H1 (cell line): ENCODE data around the gene ELMO1. TPM values are rescaled to one million over a fixed set of nuclear protein-coding genes. Genes with fewer than 3 reads are reported as not detected.

Experiments
- CTCF ChIA-PET: fragments of 300-600 bp; sonication (Branson Sonifier 250); formaldehyde crosslinking; loops from one replicate; lab custom pipeline; 2021; ENCODE audit not compliant: partially characterized antibody; lab: Charles Lee
- POLR2A ChIA-PET: fragments of 300-600 bp; sonication (Branson Sonifier 250); formaldehyde crosslinking; loops from one replicate; lab custom pipeline; 2021; ENCODE audit warnings: inconsistent platforms; ENCODE audit not compliant: partially characterized antibody; lab: Charles Lee
- DNase-seq, 2 experiments: peaks; one replicate each; pipeline versions ENCODE4 v3.0.0 to v3.0.0-alpha.2; 2010 to 2022; ENCODE audit warnings: low spot score in 2 of 2, low read depth in 1 of 2, mixed read lengths in 1 of 2
- FAIRE-seq: peaks from 2 replicates; lab custom pipeline; 2011; peaks lifted over from hg19 to GRCh38; lab: Jason Lieb, UNC
- H2AFZ ChIP-seq: 2 replicates; pipeline ENCODE4 v1.8.1; 2012; ENCODE audit warnings: low read length, inconsistent platforms
- H2AK5ac ChIP-seq: 2 replicates; pipeline ENCODE4 v1.6.1; 2013; ENCODE audit warnings: low read depth, low read length
- H2BK120ac ChIP-seq: replicated peaks from 2 replicates; pipeline ENCODE3; 2013; ENCODE audit warnings: low read depth, low read length, inconsistent platforms
- H2BK12ac ChIP-seq: 2 replicates; pipeline ENCODE4 v1.6.1; 2013; ENCODE audit warnings: low read depth, low read length
- H2BK15ac ChIP-seq: 2 replicates; pipeline ENCODE4 v1.6.1; 2013; ENCODE audit warnings: low read length
- H2BK20ac ChIP-seq: 2 replicates; pipeline ENCODE4 v1.6.1; 2013; ENCODE audit warnings: low read length
- H2BK5ac ChIP-seq: 2 replicates; pipeline ENCODE4 v1.6.1; 2013; ENCODE audit warnings: low read depth, low read length
- H3K14ac ChIP-seq: 2 replicates; pipeline ENCODE4 v1.6.1; 2013; ENCODE audit warnings: inconsistent platforms; ENCODE audit not compliant: insufficient read length
- H3K18ac ChIP-seq: 2 replicates; pipeline ENCODE4 v1.6.1; 2013; ENCODE audit warnings: low read length; ENCODE audit errors: extremely low read depth
- H3K23ac ChIP-seq: 2 replicates; pipeline ENCODE4 v1.6.1; 2013; ENCODE audit warnings: inconsistent platforms; ENCODE audit not compliant: insufficient read length
- H3K23me2 ChIP-seq: 2 replicates; pipeline ENCODE4 v1.6.1; 2013; ENCODE audit warnings: low read depth, low read length
- H3K27ac ChIP-seq: 2 replicates; pipeline ENCODE4 v1.6.1; 2011; ENCODE audit warnings: low read depth, low read length, inconsistent platforms
- H3K27me3 ChIP-seq, 4 experiments: replicated peaks in 1 of 4; 1 replicate in 1 of 4; 2 replicates in 3 of 4; pipeline versions ENCODE4 v1.6.1 to v1.8.1; 2011 to 2013; ENCODE audit warnings: low read length in 3 of 4, mild to moderate bottlenecking in 3 of 4, inconsistent platforms in 2 of 4, mixed read lengths in 2 of 4, moderate library complexity in 1 of 4; ENCODE audit not compliant: control insufficient read depth in 3 of 4, insufficient read depth in 3 of 4; ENCODE audit errors: extremely low read depth in 1 of 4
- H3K36me3 ChIP-seq, 4 experiments: 2 replicates each; pipeline versions ENCODE4 v1.6.1 to v1.8.1; 2011 to 2013; ENCODE audit warnings: mild to moderate bottlenecking in 4 of 4, low read length in 3 of 4, moderate library complexity in 2 of 4, control low read depth in 1 of 4, inconsistent platforms in 1 of 4; ENCODE audit not compliant: insufficient read depth in 4 of 4, control insufficient read depth in 2 of 4
- H3K4ac ChIP-seq: replicated peaks from 2 replicates; pipeline ENCODE3; 2013; ENCODE audit warnings: low read length, low read depth, mixed read lengths, inconsistent platforms; ENCODE audit not compliant: insufficient read length
- H3K4me1 ChIP-seq, 4 experiments: replicated peaks in 1 of 4; 1 replicate in 1 of 4; 2 replicates in 3 of 4; pipeline versions ENCODE4 v1.6.1 to v1.8.1; 2011 to 2013; ENCODE audit warnings: low read length in 3 of 4, inconsistent platforms in 2 of 4, mixed read lengths in 1 of 4; ENCODE audit not compliant: insufficient read depth in 4 of 4, control insufficient read depth in 3 of 4
- H3K4me2 ChIP-seq, 2 experiments: 2 replicates each; pipeline versions ENCODE4 v1.6.1 to v1.8.1; 2011 to 2013; ENCODE audit warnings: low read depth in 2 of 2, low read length in 2 of 2, control low read depth in 1 of 2, inconsistent platforms in 1 of 2, mild to moderate bottlenecking in 1 of 2; ENCODE audit not compliant: insufficient read depth in 1 of 2
- H3K4me3 ChIP-seq, 4 experiments: fragments of 200-600, 300-600 bp in 1 of 4; sonication (generic), shearing (Covaris generic), sonication (Bioruptor Twin) in 1 of 4; 2 replicates each; pipeline versions ENCODE4 v1.5.1 to v1.8.1; 2011 to 2016; ENCODE audit warnings: low read length in 4 of 4, low read depth in 3 of 4, control low read depth in 2 of 4, inconsistent platforms in 2 of 4, mild to moderate bottlenecking in 2 of 4, mixed read lengths in 1 of 4, moderate library complexity in 1 of 4; ENCODE audit not compliant: insufficient read depth in 2 of 4; ENCODE audit errors: extremely low read depth in 1 of 4
- H3K56ac ChIP-seq: replicated peaks from 2 replicates; pipeline ENCODE3; 2013; ENCODE audit warnings: low read depth, mild to moderate bottlenecking, mixed read lengths, low read length, inconsistent platforms; ENCODE audit not compliant: insufficient read length
- H3K79me1 ChIP-seq: 2 replicates; pipeline ENCODE4 v1.6.1; 2013; ENCODE audit warnings: low read depth, low read length, control low read depth
- H3K79me2 ChIP-seq, 2 experiments: 2 replicates each; pipeline versions ENCODE4 v1.6.1 to v1.8.1; 2012 to 2013; ENCODE audit warnings: low read length in 2 of 2, mild to moderate bottlenecking in 2 of 2, inconsistent platforms in 1 of 2; ENCODE audit not compliant: insufficient read depth in 2 of 2, control insufficient read depth in 1 of 2
- H3K9ac ChIP-seq, 4 experiments: replicated peaks in 1 of 4; 1 replicate in 1 of 4; 2 replicates in 3 of 4; pipeline versions ENCODE4 v1.6.1 to v1.8.1; 2011 to 2013; ENCODE audit warnings: low read depth in 3 of 4, low read length in 3 of 4, control low read depth in 2 of 4, mild to moderate bottlenecking in 2 of 4, moderate library complexity in 2 of 4, inconsistent platforms in 1 of 4; ENCODE audit errors: extremely low read depth in 1 of 4
- H3K9me3 ChIP-seq, 2 experiments: 2 replicates each; pipeline versions ENCODE4 v1.6.1 to v1.8.1; 2012 to 2013; ENCODE audit warnings: mild to moderate bottlenecking in 2 of 2, moderate library complexity in 2 of 2, control low read depth in 1 of 2, inconsistent platforms in 1 of 2, low read depth in 1 of 2, low read length in 1 of 2, mixed read lengths in 1 of 2; ENCODE audit not compliant: insufficient read depth in 2 of 2
- H4K20me1 ChIP-seq, 2 experiments: replicated peaks in 1 of 2; 2 replicates each; pipeline versions ENCODE3 to v1.8.1; 2011 to 2013; ENCODE audit warnings: inconsistent platforms in 2 of 2, low read length in 2 of 2, mild to moderate bottlenecking in 1 of 2; ENCODE audit not compliant: insufficient read depth in 2 of 2, control insufficient read depth in 1 of 2
- H4K5ac ChIP-seq: 2 replicates; pipeline ENCODE4 v1.6.1; 2013; ENCODE audit warnings: low read length, low read depth, mixed read lengths, inconsistent platforms; ENCODE audit not compliant: insufficient read length
- H4K8ac ChIP-seq: 2 replicates; pipeline ENCODE4 v1.8.0; 2013; ENCODE audit warnings: mild to moderate bottlenecking, moderate library complexity, low read length, inconsistent platforms; ENCODE audit not compliant: insufficient read depth; ENCODE audit errors: extremely low read depth
- H4K91ac ChIP-seq: replicated peaks from 2 replicates; pipeline ENCODE3; 2013; ENCODE audit warnings: low read length, mixed read lengths, inconsistent platforms; ENCODE audit not compliant: insufficient read length
- BACH1 ChIP-seq: IDR thresholded peaks from 2 replicates; pipeline ENCODE4 v1.6.1; 2012; ENCODE audit warnings: low read length, improper control_type of control experiment
- CHD2 ChIP-seq: IDR thresholded peaks from 2 replicates; pipeline ENCODE4 v1.6.1; 2012; ENCODE audit warnings: low read length, improper control_type of control experiment
- EP300 ChIP-seq, 2 experiments: IDR thresholded peaks; 1 replicate in 1 of 2; 2 replicates in 1 of 2; pipeline ENCODE4 v1.6.1; 2011 to 2012; ENCODE audit warnings: low read depth in 2 of 2, low read length in 2 of 2, mild to moderate bottlenecking in 2 of 2, borderline replicate concordance in 1 of 2, inconsistent platforms in 1 of 2, moderate library complexity in 1 of 2
- GABPA ChIP-seq: IDR thresholded peaks from 2 replicates; pipeline ENCODE4 v1.6.1; 2011; ENCODE audit warnings: mild to moderate bottlenecking, low read length, moderate library complexity, borderline replicate concordance; ENCODE audit not compliant: insufficient read depth
- GTF2F1 ChIP-seq: IDR thresholded peaks from 2 replicates; pipeline ENCODE4 v1.6.1; 2012; ENCODE audit warnings: low read depth, low read length, improper control_type of control experiment, borderline replicate concordance
- RFX5 ChIP-seq: IDR thresholded peaks from 2 replicates; pipeline ENCODE4 v1.6.1; 2011; ENCODE audit warnings: low read depth, low read length, improper control_type of control experiment, borderline replicate concordance
- SIX5 ChIP-seq: IDR thresholded peaks from 2 replicates; pipeline ENCODE4 v1.6.1; 2011; ENCODE audit warnings: mild to moderate bottlenecking, low read depth, low read length
- ZNF274 ChIP-seq: IDR thresholded peaks from 2 replicates; pipeline ENCODE4 v1.7.0; 2012; ENCODE audit warnings: low read length, borderline replicate concordance; ENCODE audit errors: extremely low read depth
- WGBS, 2 experiments: shearing (Covaris generic) in 1 of 2; methylation state at CpG; one replicate each; pipeline versions ENCODE4 v1.1.6 to v1.1.7; 2013 to 2015; ENCODE audit warnings: low lambda C conversion rate in 2 of 2, mixed read lengths in 2 of 2, inconsistent platforms in 1 of 2, low coverage in 1 of 2, missing lambda C conversion rate in 1 of 2; ENCODE audit not compliant: insufficient replicate concordance in 2 of 2, insufficient coverage in 1 of 2, insufficient read length in 1 of 2; ENCODE audit errors: extremely low coverage in 1 of 2, missing lambda C conversion rate in 1 of 2; 5-methylcytosine and 5-hydroxymethylcytosine counted together
- polyA plus RNA-seq, 7 experiments: library from polyadenylated mRNA; depleted of rRNA in 3 of 7; stranded (reverse) in 5 of 7; unstranded in 2 of 7; fragments of >200 nt in 5 of 7; fragments of 200-250 nt in 2 of 7; gene quantifications; 1 replicate in 5 of 7; 2 replicates in 1 of 7; 4 replicates in 1 of 7; pipeline versions ENCODE4 v1.2.1 to v1.2.3, GENCODE V29; 2011 to 2013; ENCODE audit warnings: missing spikeins in 2 of 7, mixed read lengths in 2 of 7
- total RNA-seq: library from RNA; stranded (reverse); fragmentation: NEBNext Ultra II Directional; extraction: Animal tissue kit (Norgen Biotek cat#: 25700); gene quantifications from 2 replicates; pipeline ENCODE4 v1.2.1, GENCODE V29; 2021
- TF ChIP-seq, protein P1 (sequence below), 3 experiments: IDR thresholded peaks; 1 replicate in 2 of 3; 2 replicates in 1 of 3; pipeline versions ENCODE4 v1.5.1 to v1.6.1; 2011; ENCODE audit warnings: low read length in 3 of 3, mild to moderate bottlenecking in 3 of 3, inconsistent platforms in 2 of 3, low read depth in 1 of 3, moderate library complexity in 1 of 3; ENCODE audit not compliant: insufficient read depth in 1 of 3; ENCODE audit errors: control extremely low read depth in 1 of 3
- TF ChIP-seq, protein P2 (sequence below): IDR thresholded peaks from 2 replicates; pipeline ENCODE4 v1.6.1; 2011; ENCODE audit warnings: low read length, improper control_type of control experiment

The ELMO1 gene
- total and polyA plus RNA-seq, 2 of the 8 experiments (the other 6 are each of a cell fraction or from before 2014, with no cell fraction given), result 18.4 to 21.0 TPM

DNA sequence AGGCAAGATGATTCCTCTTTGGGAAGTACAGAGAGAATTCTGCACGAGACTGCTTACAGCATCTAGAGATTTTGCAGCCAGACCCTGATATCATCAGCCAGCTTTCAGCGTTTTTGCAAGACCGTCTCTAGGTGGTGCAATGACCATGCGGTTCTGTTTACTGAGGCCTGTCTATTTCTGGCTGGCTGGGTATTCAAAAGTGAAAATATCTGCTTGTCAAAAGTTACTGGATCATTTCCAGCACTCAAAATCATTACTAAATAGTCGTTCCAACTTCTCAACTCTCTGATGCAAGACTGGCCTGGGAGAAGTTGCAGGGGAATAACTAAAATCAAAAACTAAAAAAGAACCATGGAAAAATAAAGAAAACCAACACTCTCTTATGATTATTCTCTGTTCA lies 240.1 kb downstream of the ELMO1 start:
- DNase-seq, result no peak
- TF ChIP-seq BACH1 (no peak), ZNF274 (no peak), SIX5 (no peak), EP300 (IDR thresholded peaks at IDR 0.05; ENCODE audit: borderline replicate concordance in 1 of 2, low read depth in 2 of 2, low read length in 2 of 2) (no peak), GABPA (no peak), CHD2 (no peak), GTF2F1 (no peak), RFX5 (no peak)
- TF ChIP-seq, protein P1, sequence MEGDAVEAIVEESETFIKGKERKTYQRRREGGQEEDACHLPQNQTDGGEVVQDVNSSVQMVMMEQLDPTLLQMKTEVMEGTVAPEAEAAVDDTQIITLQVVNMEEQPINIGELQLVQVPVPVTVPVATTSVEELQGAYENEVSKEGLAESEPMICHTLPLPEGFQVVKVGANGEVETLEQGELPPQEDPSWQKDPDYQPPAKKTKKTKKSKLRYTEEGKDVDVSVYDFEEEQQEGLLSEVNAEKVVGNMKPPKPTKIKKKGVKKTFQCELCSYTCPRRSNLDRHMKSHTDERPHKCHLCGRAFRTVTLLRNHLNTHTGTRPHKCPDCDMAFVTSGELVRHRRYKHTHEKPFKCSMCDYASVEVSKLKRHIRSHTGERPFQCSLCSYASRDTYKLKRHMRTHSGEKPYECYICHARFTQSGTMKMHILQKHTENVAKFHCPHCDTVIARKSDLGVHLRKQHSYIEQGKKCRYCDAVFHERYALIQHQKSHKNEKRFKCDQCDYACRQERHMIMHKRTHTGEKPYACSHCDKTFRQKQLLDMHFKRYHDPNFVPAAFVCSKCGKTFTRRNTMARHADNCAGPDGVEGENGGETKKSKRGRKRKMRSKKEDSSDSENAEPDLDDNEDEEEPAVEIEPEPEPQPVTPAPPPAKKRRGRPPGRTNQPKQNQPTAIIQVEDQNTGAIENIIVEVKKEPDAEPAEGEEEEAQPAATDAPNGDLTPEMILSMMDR (IDR thresholded peaks at IDR 0.05; ENCODE audit: control extremely low read depth in 1 of 3, insufficient read depth in 1 of 3, low read depth in 1 of 3, low read length in 3 of 3), result peak; percentile 38 to 59 (median 52)
- TF ChIP-seq, protein P2, sequence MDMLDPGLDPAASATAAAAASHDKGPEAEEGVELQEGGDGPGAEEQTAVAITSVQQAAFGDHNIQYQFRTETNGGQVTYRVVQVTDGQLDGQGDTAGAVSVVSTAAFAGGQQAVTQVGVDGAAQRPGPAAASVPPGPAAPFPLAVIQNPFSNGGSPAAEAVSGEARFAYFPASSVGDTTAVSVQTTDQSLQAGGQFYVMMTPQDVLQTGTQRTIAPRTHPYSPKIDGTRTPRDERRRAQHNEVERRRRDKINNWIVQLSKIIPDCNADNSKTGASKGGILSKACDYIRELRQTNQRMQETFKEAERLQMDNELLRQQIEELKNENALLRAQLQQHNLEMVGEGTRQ, result no peak

More for the DNA sequence above, 240.1 kb downstream of the ELMO1 start:
- H2BK12ac ChIP-seq, result no peak overlapping the region
- peaks cover 0 to 8% (median 0%) of the 10 kb centered on the region in 4 experiments; a peak in 2 of 8 replicates for H3K36me3 ChIP-seq
- no peak overlapping the region for H4K5ac ChIP-seq
- no peak overlapping the region for H3K23ac ChIP-seq
- H3K14ac ChIP-seq, result no peak overlapping the region
- H3K79me2 ChIP-seq, result no peaks in the 10 kb centered on the region
- H3K27ac ChIP-seq, result no peak overlapping the region
- H3K9me3 ChIP-seq, result no peaks in the 10 kb centered on the region
- no peak overlapping the region for H2BK120ac ChIP-seq
- no peak overlapping the region for H4K8ac ChIP-seq
- H2BK5ac ChIP-seq, result no peak overlapping the region
- no peak overlapping the region for H2BK20ac ChIP-seq
- POLR2A ChIA-PET, result no interaction called here
- H3K27me3 ChIP-seq, result no peaks in the 10 kb centered on the region
- H3K4ac ChIP-seq, result no peak overlapping the region
- no peak overlapping the region for H4K91ac ChIP-seq
- H3K9ac ChIP-seq, result no peak overlapping the region
- 62% methylated on average over 5 of the region's 5 CpGs; no CpG with 5 or more reads in 1 of the 2 experiments for WGBS, 2 experiments
- H3K23me2 ChIP-seq, result no peaks in the 10 kb centered on the region
- no peak overlapping the region for H2BK15ac ChIP-seq
- H3K4me1 ChIP-seq, result no peaks in the 10 kb centered on the region
- CTCF ChIA-PET, result interaction anchor here (0.6 to 2.5 kb wide), 12 partner anchors 10 to 764 kb away, joined by 3 to 9 read pairs (median 4); no protein-coding TSS in a partner anchor
- peak; percentile 73 for FAIRE-seq
- no peaks in the 10 kb centered on the region for H3K79me1 ChIP-seq
- H3K18ac ChIP-seq, result no peak overlapping the region
- H4K20me1 ChIP-seq, result no peaks in the 10 kb centered on the region
- no peak overlapping the region for H2AFZ ChIP-seq
- no peak overlapping the region for H3K4me2 ChIP-seq
- no peak overlapping the region for H3K4me3 ChIP-seq
- no peak overlapping the region for H3K56ac ChIP-seq
- no peak overlapping the region for H2AK5ac ChIP-seq
